Right atrium auricular region (tissue), 2 donors: ENCODE measurements around the gene TRAF3IP1. TPM values are rescaled to one million over a fixed set of nuclear protein-coding genes. Genes with fewer than 3 reads are reported as not detected.

ENCODE experiments used
- DNase-seq: peaks from one replicate; pipeline ENCODE4 v3.0.0-alpha.2; 2019; ENCODE audit warnings: low spot score
- H3K27ac ChIP-seq, 2 donors: fragments of 200-600 bp; sonication (generic); 1 replicate in 1 of 2; 2 replicates in 1 of 2; pipeline ENCODE4 v1.5.1; 2016 to 2019
- H3K27me3 ChIP-seq, 2 donors: fragments of 200-600 bp; sonication (generic); one replicate each; pipeline versions ENCODE4 v1.5.1 to v1.6.0; 2017 to 2019
- H3K36me3 ChIP-seq: fragments of 200-600 bp; sonication (generic); one replicate; pipeline ENCODE4 v1.5.1; 2016
- H3K4me1 ChIP-seq, 2 donors: fragments of 200-600 bp; sonication (generic); one replicate each; pipeline versions ENCODE4 v1.5.1 to v1.6.0; 2017 to 2019
- H3K4me3 ChIP-seq, 2 donors: fragments of 200-600 bp; sonication (generic); 1 replicate in 1 of 2; 2 replicates in 1 of 2; pipeline ENCODE4 v1.5.1; 2017 to 2019; ENCODE audit warnings: mild to moderate bottlenecking in 1 of 2, moderate library complexity in 1 of 2
- H3K9me3 ChIP-seq, 2 donors: fragments of 200-600 bp; sonication (generic); one replicate each; pipeline ENCODE4 v1.5.1; 2019
- total RNA-seq, 2 donors: library from RNA; depleted of rRNA; stranded (reverse); fragments of >200 nt; gene quantifications; one replicate each; pipeline ENCODE4 v1.1.0, GENCODE V29; 2016
- TF ChIP-seq, protein P1 (sequence below), 2 donors: fragments of 200-600 bp; sonication (generic); IDR thresholded peaks; one replicate each; pipeline ENCODE4 v1.5.1; 2019; ENCODE audit warnings: antibody characterized with exemption in 2 of 2

Gene TRAF3IP1
- total RNA-seq, 2 donors from 2014 or later: 5.0 to 5.8 TPM

DNA sequence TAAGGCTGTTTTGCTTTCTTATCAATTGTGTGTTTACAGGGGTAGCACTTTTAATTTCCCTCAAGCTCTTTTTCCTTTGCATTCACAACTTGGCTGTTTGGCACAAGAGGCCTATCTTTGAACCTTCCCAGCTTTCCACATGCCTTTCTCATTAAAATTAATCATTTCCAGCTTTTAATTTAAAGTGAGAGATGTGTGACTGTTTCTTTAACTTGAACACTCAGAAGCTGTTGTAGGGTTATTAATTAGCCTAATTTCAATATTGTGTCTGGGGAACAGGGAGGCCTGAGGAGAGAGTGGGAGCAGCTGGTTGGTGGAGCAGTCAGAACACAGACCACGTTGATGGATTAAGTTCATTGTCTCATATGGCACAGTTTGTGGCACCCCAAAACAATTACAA lies 111.1 kb downstream of the TRAF3IP1 start:
- no peak for DNase-seq
- peaks cover 39% of the 10 kb centered on the region for H3K36me3 ChIP-seq
- H3K4me3 ChIP-seq: no peak overlapping the region
- H3K27ac ChIP-seq: no peak overlapping the region
- TF ChIP-seq, protein P1, sequence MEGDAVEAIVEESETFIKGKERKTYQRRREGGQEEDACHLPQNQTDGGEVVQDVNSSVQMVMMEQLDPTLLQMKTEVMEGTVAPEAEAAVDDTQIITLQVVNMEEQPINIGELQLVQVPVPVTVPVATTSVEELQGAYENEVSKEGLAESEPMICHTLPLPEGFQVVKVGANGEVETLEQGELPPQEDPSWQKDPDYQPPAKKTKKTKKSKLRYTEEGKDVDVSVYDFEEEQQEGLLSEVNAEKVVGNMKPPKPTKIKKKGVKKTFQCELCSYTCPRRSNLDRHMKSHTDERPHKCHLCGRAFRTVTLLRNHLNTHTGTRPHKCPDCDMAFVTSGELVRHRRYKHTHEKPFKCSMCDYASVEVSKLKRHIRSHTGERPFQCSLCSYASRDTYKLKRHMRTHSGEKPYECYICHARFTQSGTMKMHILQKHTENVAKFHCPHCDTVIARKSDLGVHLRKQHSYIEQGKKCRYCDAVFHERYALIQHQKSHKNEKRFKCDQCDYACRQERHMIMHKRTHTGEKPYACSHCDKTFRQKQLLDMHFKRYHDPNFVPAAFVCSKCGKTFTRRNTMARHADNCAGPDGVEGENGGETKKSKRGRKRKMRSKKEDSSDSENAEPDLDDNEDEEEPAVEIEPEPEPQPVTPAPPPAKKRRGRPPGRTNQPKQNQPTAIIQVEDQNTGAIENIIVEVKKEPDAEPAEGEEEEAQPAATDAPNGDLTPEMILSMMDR (IDR thresholded peaks at IDR 0.05): no peak
- H3K27me3 ChIP-seq: no peaks in the 10 kb centered on the region
- H3K4me1 ChIP-seq: peaks cover 0 to 16% of the 10 kb centered on the region in 2 donors
- H3K9me3 ChIP-seq: peaks cover 0 to 6% of the 10 kb centered on the region in 2 donors

DNA sequence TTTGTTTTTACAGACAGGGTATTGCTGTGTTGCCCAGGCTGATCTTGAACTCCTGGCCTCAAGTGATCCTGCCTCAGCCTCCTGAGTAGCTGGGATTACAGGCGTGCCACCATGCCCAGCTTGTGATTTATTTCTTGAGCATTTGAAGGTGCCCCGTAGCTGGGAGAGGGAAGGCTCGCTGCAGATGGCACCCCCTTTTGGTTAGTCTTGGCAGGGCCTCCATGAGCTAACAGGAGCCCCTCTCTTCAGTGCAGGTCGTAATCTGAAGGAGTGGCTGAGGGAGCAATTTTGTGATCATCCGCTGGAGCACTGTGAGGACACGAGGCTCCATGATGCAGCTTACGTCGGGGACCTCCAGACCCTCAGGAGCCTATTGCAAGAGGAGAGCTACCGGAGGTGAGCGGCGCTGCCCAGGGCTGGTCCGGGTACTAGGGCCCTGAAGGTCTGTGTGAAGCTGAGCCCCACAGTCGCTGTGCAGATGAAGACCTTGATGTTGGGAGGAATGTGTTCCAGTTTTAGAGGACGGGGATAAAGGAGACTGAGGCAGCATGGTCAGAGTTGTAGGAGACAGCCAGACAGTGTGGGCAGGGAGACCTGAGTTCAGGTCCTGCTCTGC lies 113.1 kb downstream of the TRAF3IP1 start:
- H3K27ac ChIP-seq: no peak overlapping the region
- H3K27me3 ChIP-seq: no peaks in the 10 kb centered on the region

DNA sequence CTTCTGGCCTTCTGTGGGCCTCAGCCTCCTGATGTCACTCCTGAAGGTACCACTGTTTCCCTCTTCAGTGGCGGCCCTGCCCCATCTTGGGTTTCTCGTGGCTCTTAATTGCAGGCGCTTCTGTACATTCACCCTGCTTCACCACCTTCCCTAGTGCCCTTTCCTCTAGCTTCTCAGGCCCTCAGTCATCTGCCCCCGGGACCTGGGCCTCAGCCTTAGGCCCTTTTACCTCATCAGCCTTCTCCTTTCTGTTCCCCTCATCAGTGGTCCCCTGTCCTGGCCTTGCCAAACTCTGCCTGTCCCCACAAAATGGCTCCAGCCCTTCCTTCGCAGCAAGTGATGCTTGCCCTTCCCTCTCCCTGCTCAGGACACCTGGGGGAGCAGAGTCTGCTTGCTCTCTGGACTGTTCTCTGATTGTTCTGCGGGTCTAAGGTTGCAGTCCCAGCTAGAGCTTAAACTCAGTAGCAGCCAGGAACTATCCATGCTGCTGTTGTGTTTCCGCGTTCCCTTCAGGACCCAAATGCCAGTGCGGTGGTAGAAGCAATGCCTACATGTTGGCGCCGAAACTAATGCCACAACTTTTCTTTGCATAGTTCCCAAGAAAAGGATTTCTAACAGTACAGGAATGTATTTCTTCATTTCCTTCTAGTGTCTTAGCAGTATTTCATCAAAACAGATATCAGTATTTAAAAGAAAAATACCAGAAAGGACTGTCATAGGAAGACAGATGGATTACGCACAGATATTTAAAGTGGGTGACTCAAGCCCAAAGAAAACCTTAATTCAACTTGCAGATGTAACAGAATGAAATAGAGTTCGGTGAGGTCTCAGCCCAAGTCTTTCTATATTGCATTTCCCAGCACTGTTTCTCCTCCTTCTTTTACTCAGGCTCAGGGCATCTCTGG lies 113.9 kb downstream of the TRAF3IP1 start:
- DNase-seq: no peak
- Histone ChIP-seq H3K36me3 (peaks cover 39% of the 10 kb centered on the region), H3K4me3 (no peak overlapping the region), H3K27me3 (no peaks in the 10 kb centered on the region), H3K9me3 (peaks cover 0 to 6% of the 10 kb centered on the region in 2 donors), H3K27ac (no peak overlapping the region), H3K4me1 (peaks cover 0 to 8% of the 10 kb centered on the region in 2 donors)
- TF ChIP-seq, protein P1 (IDR thresholded peaks at IDR 0.05): no peak

More for the DNA sequence above, 113.1 kb downstream of the TRAF3IP1 start:
- peaks cover 0 to 5% of the 10 kb centered on the region in 2 donors for H3K4me1 ChIP-seq
- DNase-seq: no peak
- TF ChIP-seq, protein P1 (IDR thresholded peaks at IDR 0.05): no peak
- H3K36me3 ChIP-seq: peaks cover 39% of the 10 kb centered on the region
- no peak overlapping the region for H3K4me3 ChIP-seq
- peaks cover 0 to 6% of the 10 kb centered on the region in 2 donors for H3K9me3 ChIP-seq

DNA sequence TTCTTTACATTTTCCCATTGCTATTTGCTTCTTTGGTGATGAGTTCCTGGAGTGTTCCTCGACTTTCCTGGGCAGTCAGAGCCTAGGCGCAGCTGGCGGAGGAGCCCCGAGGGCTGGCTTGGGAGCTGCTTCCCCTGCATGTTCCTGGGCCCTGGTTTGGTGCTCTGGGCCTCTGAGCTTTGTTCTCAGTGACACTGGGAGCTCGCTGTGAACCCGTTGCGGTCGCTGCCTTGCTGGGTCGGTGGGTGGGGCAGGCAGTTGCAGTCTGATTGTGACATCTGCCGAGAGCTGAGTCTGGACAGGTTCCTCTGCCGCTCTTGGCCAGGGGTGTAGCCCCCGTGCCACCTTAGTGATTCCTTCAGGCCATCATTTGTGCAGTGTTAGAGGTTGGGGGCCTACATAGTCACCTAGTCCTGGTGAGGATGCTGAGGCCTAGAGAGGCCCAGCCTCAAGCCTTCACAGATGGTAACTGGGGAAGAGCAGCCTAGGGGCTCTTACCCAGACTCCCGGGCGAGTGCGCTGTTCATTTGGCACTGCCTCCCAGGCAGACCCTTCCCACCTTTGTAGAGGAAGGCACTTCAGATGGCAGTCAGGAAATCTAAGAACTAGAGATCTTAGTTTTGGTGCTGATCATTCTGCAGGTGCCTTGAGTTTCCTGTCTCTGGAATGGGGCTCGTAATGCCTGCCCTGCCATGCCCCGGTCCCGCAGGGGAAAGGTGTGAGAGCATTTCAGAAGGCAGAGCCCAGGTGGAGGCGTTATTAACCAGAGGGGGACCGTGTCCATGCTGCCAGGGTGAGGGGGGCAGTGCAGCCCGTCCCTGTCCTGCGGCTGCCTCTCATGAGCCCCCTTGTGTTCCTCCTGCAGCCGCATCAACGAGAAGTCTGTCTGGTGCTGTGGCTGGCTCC lies 114.8 kb downstream of the TRAF3IP1 start:
- H3K4me3 ChIP-seq: no peak overlapping the region
- peaks cover 0 to 6% of the 10 kb centered on the region in 2 donors for H3K9me3 ChIP-seq
- no peaks in the 10 kb centered on the region for H3K27me3 ChIP-seq
- peaks cover 0 to 16% of the 10 kb centered on the region in 2 donors for H3K4me1 ChIP-seq
- H3K36me3 ChIP-seq: peaks cover 39% of the 10 kb centered on the region
- no peak for DNase-seq
- TF ChIP-seq, protein P1 (IDR thresholded peaks at IDR 0.05): no peak
- no peak overlapping the region for H3K27ac ChIP-seq

DNA sequence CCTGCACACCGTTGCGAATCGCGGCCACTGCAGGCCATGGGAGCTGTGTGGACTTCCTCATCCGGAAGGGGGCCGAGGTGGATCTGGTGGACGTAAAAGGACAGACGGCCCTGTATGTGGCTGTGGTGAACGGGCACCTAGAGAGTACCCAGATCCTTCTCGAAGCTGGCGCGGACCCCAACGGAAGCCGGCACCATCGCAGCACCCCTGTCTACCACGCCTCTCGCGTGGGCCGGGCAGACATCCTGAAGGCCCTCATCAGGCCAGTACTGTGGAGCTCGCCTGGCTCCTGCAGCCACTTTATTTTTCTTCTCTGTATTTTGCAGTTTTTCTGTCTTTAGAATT lies 115.4 kb downstream of the TRAF3IP1 start:
- Histone ChIP-seq H3K4me1 (peaks cover 0 to 23% of the 10 kb centered on the region in 2 donors), H3K9me3 (peaks cover 0 to 2% of the 10 kb centered on the region in 2 donors), H3K27me3 (no peaks in the 10 kb centered on the region), H3K36me3 (peaks cover 34% of the 10 kb centered on the region), H3K4me3 (no peak overlapping the region), H3K27ac (no peak overlapping the region)
- TF ChIP-seq, protein P1 (IDR thresholded peaks at IDR 0.05): no peak
- no peak for DNase-seq
